K562 (cell line): ENCODE results near the gene MFSD12. TPM values are rescaled to one million over a fixed set of nuclear protein-coding genes. Genes with fewer than 3 reads are reported as not detected.

Experiments used
- ETS1 ChIP-seq: conservative IDR thresholded peaks from 2 replicates; pipeline ENCODE4 v1.6.1; 2011; ENCODE audit warnings: low read depth, mild to moderate bottlenecking, low read length; ENCODE audit not compliant: control insufficient read depth
- HEY1 ChIP-seq: fragments of 250-450 bp; sonication (Bioruptor Pico); IDR thresholded peaks from 2 replicates; pipeline ENCODE4 v1.5.0; 2020; ENCODE audit warnings: mild to moderate bottlenecking, moderate library complexity, borderline replicate concordance
- KDM5B ChIP-seq: fragments of 200-600 bp; sonication (generic); IDR thresholded peaks from 2 replicates; pipeline ENCODE4 v1.6.1; 2012; ENCODE audit warnings: low read depth, mild to moderate bottlenecking, moderate library complexity, low read length, control low read depth, inconsistent platforms; ENCODE audit not compliant: insufficient replicate concordance
- NEUROD1 ChIP-seq: fragments of 150-350 bp; IDR thresholded peaks from 2 replicates; pipeline ENCODE4 v1.6.1; 2014; ENCODE audit warnings: borderline replicate concordance, low read length, low read depth; ENCODE audit not compliant: partially characterized antibody
- RAD21 ChIP-seq, 2 experiments: fragments of 250-450 bp in 1 of 2; fragments of 450-650 bp in 1 of 2; sonication (Bioruptor Pico) in 1 of 2; formaldehyde crosslinking in 1 of 2; IDR thresholded peaks in 1 of 2; conservative IDR thresholded peaks in 1 of 2; 2 replicates each; pipeline versions ENCODE4 v1.4.0 to v1.8.0; 2020 to 2022; ENCODE audit warnings: mild to moderate bottlenecking in 2 of 2, moderate library complexity in 1 of 2
- RB1 ChIP-seq: fragments of 450-650 bp; IDR thresholded peaks from 2 replicates; pipeline ENCODE4 v1.6.1; 2017; ENCODE audit warnings: low read depth, mild to moderate bottlenecking
- RBBP5 ChIP-seq: fragments of 200-600 bp; sonication (generic); IDR thresholded peaks from 2 replicates; pipeline ENCODE4 v1.6.1; 2012; ENCODE audit warnings: borderline replicate concordance, mild to moderate bottlenecking, low read length, control low read depth, inconsistent platforms; ENCODE audit not compliant: insufficient read depth, poor library complexity, severe bottlenecking
- RBM15 ChIP-seq: fragments of 200-400 bp; formaldehyde crosslinking; IDR thresholded peaks from 2 replicates; pipeline ENCODE4 v1.6.1; 2018; ENCODE audit warnings: mild to moderate bottlenecking, low read length, moderate library complexity; ENCODE audit not compliant: insufficient read depth
- RBM25 ChIP-seq: fragments of 200-400 bp; formaldehyde crosslinking; IDR thresholded peaks from 2 replicates; pipeline ENCODE4 v1.6.1; 2018; ENCODE audit warnings: low read length, low read depth, moderate library complexity; ENCODE audit not compliant: severe bottlenecking
- SAP30 ChIP-seq: fragments of 200-600 bp; sonication (generic); IDR thresholded peaks from 2 replicates; pipeline ENCODE4 v1.6.1; 2012; ENCODE audit warnings: borderline replicate concordance, low read depth, mild to moderate bottlenecking, moderate library complexity, low read length, control low read depth, inconsistent platforms; ENCODE audit not compliant: insufficient read depth, poor library complexity, severe bottlenecking
- SIX5 ChIP-seq, 2 experiments: IDR thresholded peaks; 2 replicates each; pipeline ENCODE4 v1.6.1; 2011; ENCODE audit warnings: low read length in 2 of 2, borderline replicate concordance in 1 of 2, low read depth in 1 of 2, mild to moderate bottlenecking in 1 of 2, moderate library complexity in 1 of 2; ENCODE audit not compliant: insufficient read depth in 1 of 2
- SMAD4 ChIP-seq: fragments of 250-450 bp; sonication (Bioruptor Pico); conservative IDR thresholded peaks from 2 replicates; pipeline ENCODE4 v1.8.0; 2021; ENCODE audit warnings: inconsistent platforms, mild to moderate bottlenecking, moderate library complexity
- TSC22D4 ChIP-seq: fragments of 450-650 bp; IDR thresholded peaks from 2 replicates; pipeline ENCODE4 v1.6.1; 2016; ENCODE audit warnings: missing genetic modification characterization, missing biosample characterization, control low read depth
- ZBTB7A ChIP-seq: IDR thresholded peaks from 2 replicates; pipeline ENCODE4 v1.6.1; 2011; ENCODE audit warnings: low read depth, mild to moderate bottlenecking, low read length, moderate library complexity, borderline replicate concordance; ENCODE audit not compliant: control insufficient read depth
- ZNF444 ChIP-seq: fragments of 250-450 bp; sonication (Bioruptor Pico); IDR thresholded peaks from 2 replicates; pipeline ENCODE4 v1.4.0; 2020; ENCODE audit warnings: mild to moderate bottlenecking, moderate library complexity
- ZNF507 ChIP-seq: conservative IDR thresholded peaks from 2 replicates; pipeline ENCODE4 v1.6.1; 2017; ENCODE audit warnings: missing genetic modification characterization, missing compliant biosample characterization
- ZNF77 ChIP-seq: fragments of 250-450 bp; sonication (Bioruptor Pico); IDR thresholded peaks from 2 replicates; pipeline ENCODE4 v1.5.0; 2020
- polyA plus RNA-seq, 8 experiments: library from polyadenylated mRNA; depleted of rRNA in 4 of 8; stranded (reverse) in 5 of 8; unstranded in 3 of 8; fragments of >200 nt; fragmentation: Nextera tagmentation in 2 of 8; fragmentation: Illumina TruSeq in 1 of 8; extraction: Ambion mirVana in 2 of 8; extraction: Trizol in 1 of 8; gene quantifications; 2 replicates each; pipeline versions ENCODE4 v1.2.1 to v1.2.3, GENCODE V29; 2011 to 2014; ENCODE audit warnings: inconsistent platforms in 1 of 8, missing spikeins in 1 of 8
- total RNA-seq, 7 experiments: library from RNA; depleted of rRNA in 6 of 7; stranded (reverse); fragments of >200 nt in 6 of 7; fragmentation: Illumina TruSeq in 2 of 7; extraction: Trizol in 2 of 7; gene quantifications; 2 replicates each; pipeline versions ENCODE4 v1.2.1 to v1.2.3, GENCODE V29; 2011 to 2021; ENCODE audit warnings: low replicate concordance in 1 of 7
- TF ChIP-seq, protein P1 (sequence below): fragments of 200-800 bp; sonication (Bioruptor generic); IDR thresholded peaks from 2 replicates; pipeline ENCODE4 v1.6.1; 2017; ENCODE audit warnings: missing genetic modification characterization, missing compliant biosample characterization
- TF ChIP-seq, protein P2 (sequence below): fragments of 450-650 bp; IDR thresholded peaks from 2 replicates; pipeline ENCODE4 v1.6.1; 2016; ENCODE audit warnings: missing biosample characterization, missing genetic modification characterization
- TF ChIP-seq, protein P3 (sequence below), 2 experiments: IDR thresholded peaks; 2 replicates each; pipeline ENCODE4 v1.6.1; 2011; ENCODE audit warnings: borderline replicate concordance in 1 of 2, control low read depth in 1 of 2, low read depth in 1 of 2, low read length in 1 of 2, mild to moderate bottlenecking in 1 of 2, mixed read lengths in 1 of 2, moderate library complexity in 1 of 2; ENCODE audit not compliant: insufficient read depth in 1 of 2, insufficient read length in 1 of 2, poor library complexity in 1 of 2, severe bottlenecking in 1 of 2; ENCODE audit errors: extremely low read depth in 1 of 2

Gene MFSD12
- total and polyA plus RNA-seq, 9 of the 15 experiments (the other 6 are each of a cell fraction or from before 2014, with no cell fraction given): 0.69 to 112 (median 31.8) TPM

DNA sequence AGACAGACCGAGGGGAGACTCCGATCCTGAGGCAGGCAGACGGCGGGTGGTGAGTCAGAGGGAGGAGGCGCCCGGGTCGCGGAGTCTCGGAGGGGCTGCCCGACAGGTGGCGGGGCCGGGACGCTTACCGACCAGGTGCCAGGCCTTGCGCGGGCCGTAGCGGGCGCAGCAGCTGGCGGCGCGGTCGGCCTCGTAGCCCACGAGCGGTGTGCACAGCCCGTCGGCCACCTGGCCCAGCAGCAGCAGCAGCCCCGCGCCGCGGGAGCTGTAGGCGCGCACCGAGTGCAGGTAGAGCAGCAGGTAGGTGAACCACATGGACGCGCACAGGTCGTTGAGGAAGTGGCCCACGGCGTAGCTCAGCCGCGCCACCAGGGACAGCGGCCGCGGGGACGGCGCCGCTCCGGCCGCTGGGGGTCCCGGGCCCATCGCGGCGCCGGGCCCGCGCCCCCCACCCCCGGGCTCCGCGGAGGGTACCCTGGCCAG, 367 bp downstream of the MFSD12 start (continued):
- TF ChIP-seq RBBP5 (peak; percentile 80), RAD21 (CRISPR knock-in tag; conservative IDR thresholded peaks at IDR 0.05 in 1 of 2, IDR thresholded peaks at IDR 0.05 in 1 of 2) (peak in 1 of 2 experiments; percentile 28; a peak in 1 of 4 replicates), ZNF77 (CRISPR knock-in tag) (no peak), NEUROD1 (no peak), HEY1 (CRISPR knock-in tag) (no peak), SMAD4 (0 out of 2 replicates have a peak, but pooled peaks have one; percentile 37), ZNF444 (CRISPR knock-in tag) (no peak), SAP30 (no peak), RBM15 (no peak), ETS1 (peak; percentile 25), SIX5 (IDR thresholded peaks at IDR 0.05; ENCODE audit: borderline replicate concordance in 1 of 2, insufficient read depth in 1 of 2, low read depth in 1 of 2, low read length in 2 of 2) (no peak), RB1 (peak; percentile 29; the same call in 1 of the 2 replicates), TSC22D4 (tag) (no peak), RBM25 (no peak), ZNF507 (tag) (no peak), KDM5B (peak; percentile 19), ZBTB7A (peak; percentile 59; the same call in 1 of the 2 replicates)
- TF ChIP-seq, protein P1, sequence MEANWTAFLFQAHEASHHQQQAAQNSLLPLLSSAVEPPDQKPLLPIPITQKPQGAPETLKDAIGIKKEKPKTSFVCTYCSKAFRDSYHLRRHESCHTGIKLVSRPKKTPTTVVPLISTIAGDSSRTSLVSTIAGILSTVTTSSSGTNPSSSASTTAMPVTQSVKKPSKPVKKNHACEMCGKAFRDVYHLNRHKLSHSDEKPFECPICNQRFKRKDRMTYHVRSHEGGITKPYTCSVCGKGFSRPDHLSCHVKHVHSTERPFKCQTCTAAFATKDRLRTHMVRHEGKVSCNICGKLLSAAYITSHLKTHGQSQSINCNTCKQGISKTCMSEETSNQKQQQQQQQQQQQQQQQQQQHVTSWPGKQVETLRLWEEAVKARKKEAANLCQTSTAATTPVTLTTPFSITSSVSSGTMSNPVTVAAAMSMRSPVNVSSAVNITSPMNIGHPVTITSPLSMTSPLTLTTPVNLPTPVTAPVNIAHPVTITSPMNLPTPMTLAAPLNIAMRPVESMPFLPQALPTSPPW (CRISPR knock-in tag): no peak
- TF ChIP-seq, protein P2, sequence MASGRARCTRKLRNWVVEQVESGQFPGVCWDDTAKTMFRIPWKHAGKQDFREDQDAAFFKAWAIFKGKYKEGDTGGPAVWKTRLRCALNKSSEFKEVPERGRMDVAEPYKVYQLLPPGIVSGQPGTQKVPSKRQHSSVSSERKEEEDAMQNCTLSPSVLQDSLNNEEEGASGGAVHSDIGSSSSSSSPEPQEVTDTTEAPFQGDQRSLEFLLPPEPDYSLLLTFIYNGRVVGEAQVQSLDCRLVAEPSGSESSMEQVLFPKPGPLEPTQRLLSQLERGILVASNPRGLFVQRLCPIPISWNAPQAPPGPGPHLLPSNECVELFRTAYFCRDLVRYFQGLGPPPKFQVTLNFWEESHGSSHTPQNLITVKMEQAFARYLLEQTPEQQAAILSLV: no peak
- TF ChIP-seq, protein P3, sequence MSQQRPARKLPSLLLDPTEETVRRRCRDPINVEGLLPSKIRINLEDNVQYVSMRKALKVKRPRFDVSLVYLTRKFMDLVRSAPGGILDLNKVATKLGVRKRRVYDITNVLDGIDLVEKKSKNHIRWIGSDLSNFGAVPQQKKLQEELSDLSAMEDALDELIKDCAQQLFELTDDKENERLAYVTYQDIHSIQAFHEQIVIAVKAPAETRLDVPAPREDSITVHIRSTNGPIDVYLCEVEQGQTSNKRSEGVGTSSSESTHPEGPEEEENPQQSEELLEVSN (IDR thresholded peaks at IDR 0.05; ENCODE audit: borderline replicate concordance in 1 of 2, extremely low read depth in 1 of 2, insufficient read depth in 1 of 2, insufficient read length in 1 of 2, low read depth in 1 of 2, low read length in 1 of 2, poor library complexity in 1 of 2, severe bottlenecking in 1 of 2): peak in 1 of 2 experiments; percentile 58
